Uterus (tissue), 2 donors: ENCODE results near the gene ALOX12B.

Experiments used
- CTCF ChIP-seq, 4 experiments: fragments of 200-600 bp in 2 of 4; fragments of 450-650 bp in 2 of 4; sonication (generic) in 2 of 4; IDR thresholded peaks; one replicate each; pipeline ENCODE4 v1.5.1; 2016 to 2019; ENCODE audit warnings: antibody characterized with exemption in 4 of 4, mild to moderate bottlenecking in 2 of 4, moderate library complexity in 1 of 4
- POLR2A ChIP-seq, 2 donors: fragments of 450-650 bp; IDR thresholded peaks; one replicate each; pipeline ENCODE4 v1.6.1; 2016; ENCODE audit warnings: antibody characterized with exemption in 2 of 2, mild to moderate bottlenecking in 1 of 2, moderate library complexity in 1 of 2

- TF ChIP-seq CTCF (IDR thresholded peaks at IDR 0.05), result no peak
- TF ChIP-seq POLR2A (IDR thresholded peaks at IDR 0.05), result no peak
Measured at GRCh38 chr17:8025176-8025911, 62.2 kb downstream of the ALOX12B start.
